GM12878 (cell line): ENCODE measurements around the gene CENPA.

Experiments
- EZH2 ChIP-seq: IDR thresholded peaks from 2 replicates; pipeline ENCODE4 v1.6.1; 2012; ENCODE audit warnings: low read depth, mild to moderate bottlenecking, control low read depth, inconsistent platforms, low read length, borderline replicate concordance; ENCODE audit not compliant: control insufficient read depth
- HDAC2 ChIP-seq: fragments of 200-600 bp; sonication (generic); IDR thresholded peaks from 2 replicates; pipeline ENCODE4 v1.6.1; 2017
- MXI1 ChIP-seq: fragments of 150-350 bp; IDR thresholded peaks from 2 replicates; pipeline ENCODE4 v1.6.1; 2011; ENCODE audit warnings: low read depth, mild to moderate bottlenecking, inconsistent platforms, low read length, improper control_type of control experiment
- STAT3 ChIP-seq: IDR thresholded peaks from 2 replicates; pipeline ENCODE4 v1.6.1; 2011; ENCODE audit warnings: low read depth, low read length, improper control_type of control experiment

DNA sequence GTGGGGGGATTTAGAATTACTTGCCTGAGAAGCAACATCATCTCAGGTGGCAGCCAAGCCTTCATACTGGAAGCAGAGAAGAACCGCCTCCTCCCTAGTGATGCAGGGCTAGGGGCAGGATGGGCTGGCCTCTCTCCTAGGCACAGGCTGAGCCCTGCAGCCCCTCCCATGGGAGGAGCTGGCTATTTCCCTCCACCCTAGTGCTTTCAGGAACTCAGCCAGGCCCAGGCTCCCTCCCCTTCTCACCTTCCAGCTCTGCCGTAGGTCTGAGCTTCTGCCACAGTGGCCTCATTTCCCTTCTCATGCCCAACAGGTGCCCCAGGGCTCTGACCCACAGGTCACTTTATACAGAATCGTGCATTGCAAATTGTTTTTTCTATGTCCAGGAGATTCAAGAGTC is 31.0 kb downstream of the CENPA start:
- no peak for TF ChIP-seq MXI1
- no peak for TF ChIP-seq STAT3
- TF ChIP-seq HDAC2 = no peak
- TF ChIP-seq EZH2 = no peak
